ENCODE measurements around the gene RSKR.

RSKR gene

GRCh38 chr17:28584434-28584833 is 29.6 kb downstream of the RSKR start:
- Histone ChIP-seq H3K36me3 (ENCODE audit: insufficient read depth) (peaks cover 28% of the 10 kb centered on the region; the same call in 1 of the 2 replicates), H3K4me3 (IDR thresholded peaks at IDR 0.05; ENCODE audit: insufficient read depth, low read depth, low read length) (no peak overlapping the region), H2AFZ (ENCODE audit: low read depth) (no peak overlapping the region), H3K79me2 (ENCODE audit: insufficient read depth, low read depth) (no peaks in the 10 kb centered on the region), H3K4me1 (ENCODE audit: low read depth, poor library complexity, severe bottlenecking) (no peaks in the 10 kb centered on the region), H4K20me1 (ENCODE audit: insufficient read depth) (no peaks in the 10 kb centered on the region), H3K4me2 (no peak overlapping the region), H3K27ac (no peak overlapping the region), H3K9ac (no peak overlapping the region), H3K27me3 (ENCODE audit: insufficient read depth, low read depth) (no peaks in the 10 kb centered on the region)
- no peak for TF ChIP-seq CTCF (conservative IDR thresholded peaks at IDR 0.05; ENCODE audit: low read depth, low read length)

GRCh38 chr17:28582513-28582912 is 31.5 kb downstream of the RSKR start:
- H3K4me1 ChIP-seq (ENCODE audit: low read depth, poor library complexity, severe bottlenecking), result peaks cover 2% of the 10 kb centered on the region
- H3K36me3 ChIP-seq (ENCODE audit: insufficient read depth), result peaks cover 18% of the 10 kb centered on the region; the same call in 1 of the 2 replicates
- H3K9ac ChIP-seq, result no peak overlapping the region

GRCh38 chr17:28580959-28581358 is 33.0 kb downstream of the RSKR start:
- Histone ChIP-seq H3K36me3 (ENCODE audit: insufficient read depth) (peaks cover 14% of the 10 kb centered on the region; the same call in 1 of the 2 replicates), H3K4me3 (IDR thresholded peaks at IDR 0.05; ENCODE audit: insufficient read depth, low read depth, low read length) (no peak overlapping the region), H3K9ac (no peak overlapping the region), H3K27ac (no peak overlapping the region; the same call in 1 of the 2 replicates), H3K4me2 (no peak overlapping the region), H3K27me3 (ENCODE audit: insufficient read depth, low read depth) (no peaks in the 10 kb centered on the region), H3K79me2 (ENCODE audit: insufficient read depth, low read depth) (no peaks in the 10 kb centered on the region), H4K20me1 (ENCODE audit: insufficient read depth) (no peaks in the 10 kb centered on the region), H2AFZ (ENCODE audit: low read depth) (no peak overlapping the region), H3K4me1 (ENCODE audit: low read depth, poor library complexity, severe bottlenecking) (peaks cover 9% of the 10 kb centered on the region)
- TF ChIP-seq CTCF (conservative IDR thresholded peaks at IDR 0.05; ENCODE audit: low read depth, low read length), result no peak

More at GRCh38 chr17:28582513-28582912, 31.5 kb downstream of the RSKR start:
- H3K79me2 ChIP-seq (ENCODE audit: insufficient read depth, low read depth), result no peaks in the 10 kb centered on the region
- no peak overlapping the region for H3K4me3 ChIP-seq (IDR thresholded peaks at IDR 0.05; ENCODE audit: insufficient read depth, low read depth, low read length)
- no peak overlapping the region for H3K27ac ChIP-seq
- H3K4me2 ChIP-seq, result no peak overlapping the region
- TF ChIP-seq CTCF (conservative IDR thresholded peaks at IDR 0.05; ENCODE audit: low read depth, low read length), result no peak
- no peaks in the 10 kb centered on the region for H4K20me1 ChIP-seq (ENCODE audit: insufficient read depth)
- no peaks in the 10 kb centered on the region for H3K27me3 ChIP-seq (ENCODE audit: insufficient read depth, low read depth)
- H2AFZ ChIP-seq (ENCODE audit: low read depth), result no peak overlapping the region

- Histone ChIP-seq H2AFZ (ENCODE audit: low read depth) (no peak overlapping the region), H3K4me2 (no peak overlapping the region), H3K79me2 (ENCODE audit: insufficient read depth, low read depth) (no peaks in the 10 kb centered on the region), H3K27ac (no peak overlapping the region), H3K27me3 (ENCODE audit: insufficient read depth, low read depth) (no peaks in the 10 kb centered on the region), H3K4me1 (ENCODE audit: low read depth, poor library complexity, severe bottlenecking) (peaks cover 9% of the 10 kb centered on the region), H4K20me1 (ENCODE audit: insufficient read depth) (no peaks in the 10 kb centered on the region), H3K36me3 (ENCODE audit: insufficient read depth) (peaks cover 8% of the 10 kb centered on the region; the same call in 1 of the 2 replicates), H3K9ac (no peak overlapping the region), H3K4me3 (IDR thresholded peaks at IDR 0.05; ENCODE audit: insufficient read depth, low read depth, low read length) (no peak overlapping the region)
- no peak for TF ChIP-seq CTCF (conservative IDR thresholded peaks at IDR 0.05; ENCODE audit: low read depth, low read length)
Measured at GRCh38 chr17:28579526-28579925, 34.5 kb downstream of the RSKR start.
